Endothelial cell of coronary artery (primary cell): ENCODE data around the gene RNF26. TPM values are rescaled to one million over a fixed set of nuclear protein-coding genes. Genes with fewer than 3 reads are reported as not detected.

ENCODE experiments used
- total RNA-seq: library from RNA; depleted of rRNA; stranded (reverse); fragments of >200 nt; gene quantifications from 2 replicates; pipeline ENCODE4 v1.2.3, GENCODE V29; 2014

Gene RNF26
- total RNA-seq, result 2.9 and 4.4 TPM in 2 replicates

DNA sequence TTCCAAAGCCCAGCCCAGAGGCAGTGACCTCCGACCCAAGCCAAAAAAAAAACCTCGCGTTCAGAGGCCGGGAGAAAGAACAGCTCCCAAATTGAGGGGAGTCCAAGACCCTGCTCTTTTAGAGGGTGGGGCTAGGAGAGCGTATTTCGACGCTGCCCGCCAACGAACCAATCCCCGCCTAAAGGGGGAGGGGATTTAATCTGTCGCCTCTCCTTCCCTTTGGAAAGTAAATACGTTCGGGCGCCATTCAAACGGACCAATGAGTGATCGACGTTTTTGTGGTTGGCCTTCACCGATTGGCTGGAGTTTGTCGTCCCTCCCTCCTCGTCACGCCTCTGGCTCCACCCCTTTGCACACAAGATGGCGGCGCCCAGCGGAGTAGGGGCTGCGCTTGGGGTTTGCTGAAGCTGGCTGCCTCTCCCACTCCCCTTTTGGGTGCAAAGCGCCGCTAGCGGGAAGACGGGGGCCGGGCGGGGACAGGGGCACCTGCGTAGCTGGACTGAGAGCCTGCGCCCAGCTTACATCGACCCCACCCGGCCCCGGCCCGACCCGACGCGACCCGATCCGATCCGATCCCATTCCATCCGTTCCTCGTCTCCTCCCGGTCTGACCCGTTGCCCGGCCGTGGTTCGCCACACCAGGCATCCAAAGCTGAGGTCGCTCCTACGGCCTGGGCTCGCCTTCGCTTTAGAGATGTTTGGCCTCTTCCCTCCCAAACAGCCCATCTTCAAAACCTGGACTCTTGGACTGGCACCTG lies at the start of gene RNF26:
TSS of gene RNF26 (plus strand) at position 354 of the 757 bp plus-strand sequence. CDS start 596 bp downstream, outside the sequence.

DNA sequence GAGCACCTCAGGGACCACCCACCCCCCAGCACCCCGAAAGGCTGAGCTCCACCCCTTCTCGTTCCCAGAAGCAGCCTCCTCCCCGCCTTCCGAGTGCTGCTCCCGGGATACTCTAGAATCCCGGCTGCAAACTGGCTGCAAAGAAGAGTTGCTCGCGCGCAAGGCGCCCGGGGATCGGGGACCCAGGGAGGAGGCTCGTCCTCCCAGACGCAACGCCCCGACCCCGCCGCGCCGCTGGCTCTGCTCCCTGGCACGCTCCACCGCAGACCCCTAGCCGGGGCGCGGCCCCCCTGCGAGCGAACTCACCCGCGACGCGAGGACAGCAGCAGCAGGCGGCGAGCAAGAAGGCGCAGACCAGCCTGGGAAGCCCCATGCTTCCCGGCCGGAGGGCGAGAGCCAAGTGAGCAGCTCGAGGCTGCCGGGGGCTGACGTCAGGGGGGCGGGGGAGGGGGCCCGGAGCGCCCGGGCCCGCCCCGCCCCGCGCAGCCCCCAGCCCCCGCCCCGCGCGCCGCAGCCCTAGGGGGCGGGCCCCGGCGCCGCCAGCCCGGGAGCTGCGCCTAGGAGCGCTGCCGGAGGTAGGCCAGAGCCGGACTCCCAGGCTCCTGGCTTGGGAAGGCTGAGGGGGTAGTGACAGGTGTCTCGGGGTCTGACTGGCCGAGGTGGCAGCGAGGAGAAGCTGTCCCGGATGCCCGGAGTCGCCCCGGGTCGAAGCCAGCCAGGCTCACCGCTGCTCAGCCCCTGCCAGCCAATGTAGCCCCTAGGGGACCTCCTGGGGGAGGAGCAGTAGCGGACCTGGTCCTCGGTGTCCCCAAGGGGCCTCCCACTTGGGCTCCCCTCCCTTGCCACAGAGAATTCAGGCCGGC lies 17.4 kb upstream of the RNF26 start, which contains the start of gene MCAM:
TSS of gene MCAM (minus strand) at position 402 of the 863 bp plus-strand sequence. CDS start at position 373, 29 bp downstream.

DNA sequence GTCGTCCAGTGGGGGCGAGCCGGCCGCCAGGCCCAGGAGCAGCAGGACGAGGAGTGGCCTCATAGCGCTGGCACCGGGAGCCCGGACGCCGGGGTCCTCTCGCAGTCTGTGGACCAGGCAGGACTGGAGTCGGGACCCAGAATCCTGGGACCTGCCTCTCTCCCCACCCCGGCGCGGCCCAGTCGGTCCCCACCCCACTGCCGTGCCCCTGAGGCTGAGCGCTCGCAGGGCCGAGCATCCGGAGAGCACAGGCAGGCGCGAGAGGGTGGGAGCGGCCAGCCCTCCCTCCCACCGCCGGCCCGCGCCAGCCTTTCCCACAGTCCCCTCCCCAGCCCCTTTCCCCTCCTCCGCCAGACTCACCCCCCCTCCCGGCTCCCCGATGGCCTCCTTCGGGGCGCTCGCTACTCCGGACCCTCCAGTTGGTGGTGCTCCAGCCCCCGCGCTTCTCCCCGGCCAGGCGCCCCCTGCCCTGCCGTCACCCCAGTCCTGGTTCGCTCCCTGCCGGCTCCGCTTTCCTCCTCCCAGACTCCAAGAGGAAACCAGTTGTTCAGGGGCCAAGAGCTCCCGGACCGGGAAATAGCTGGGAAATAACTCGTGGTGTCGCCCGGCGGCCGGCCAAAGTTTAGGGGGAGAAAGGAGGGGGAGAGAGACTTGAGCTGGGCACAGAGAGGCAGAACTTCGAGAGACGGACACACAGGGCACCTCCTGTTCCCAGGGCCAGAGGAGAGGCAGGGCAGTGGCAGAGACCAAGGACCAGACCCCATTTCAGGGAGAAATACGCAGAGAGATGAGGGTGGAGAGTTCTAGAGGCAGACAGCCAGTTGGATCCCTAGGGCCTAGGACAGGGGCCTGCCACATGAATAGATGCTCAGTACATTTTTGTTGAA lies 6.3 kb downstream of the RNF26 start, which contains the start of gene C1QTNF5:
TSS of gene C1QTNF5 (minus strand) at position 549 of the 887 bp plus-strand sequence. CDS start at position 63, 486 bp downstream.

DNA sequence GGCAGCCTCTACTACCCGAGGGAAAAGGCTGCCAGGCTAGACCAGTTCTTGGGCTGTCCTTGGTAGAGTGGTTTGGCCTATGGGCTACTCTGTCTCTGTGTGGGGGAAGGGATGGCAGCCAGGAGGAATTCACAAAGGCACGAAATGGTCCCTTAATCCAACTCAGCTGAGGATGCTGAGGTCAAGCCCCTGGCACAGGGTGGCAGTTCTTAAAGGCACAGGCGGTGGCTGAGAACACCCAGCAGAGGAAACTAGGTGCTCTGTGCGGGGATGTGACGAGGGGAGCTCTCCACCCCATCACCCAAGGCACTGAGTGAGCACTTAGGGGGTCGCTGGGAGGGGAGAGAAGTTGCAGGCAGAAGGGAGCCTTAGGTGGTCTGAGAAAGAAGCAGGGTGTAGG lies 12.3 kb downstream of the RNF26 start, which contains the start of gene MFRP:
TSS of gene MFRP (minus strand) at position 101 of the 400 bp plus-strand sequence. CDS start 192 bp downstream, outside the sequence.

DNA sequence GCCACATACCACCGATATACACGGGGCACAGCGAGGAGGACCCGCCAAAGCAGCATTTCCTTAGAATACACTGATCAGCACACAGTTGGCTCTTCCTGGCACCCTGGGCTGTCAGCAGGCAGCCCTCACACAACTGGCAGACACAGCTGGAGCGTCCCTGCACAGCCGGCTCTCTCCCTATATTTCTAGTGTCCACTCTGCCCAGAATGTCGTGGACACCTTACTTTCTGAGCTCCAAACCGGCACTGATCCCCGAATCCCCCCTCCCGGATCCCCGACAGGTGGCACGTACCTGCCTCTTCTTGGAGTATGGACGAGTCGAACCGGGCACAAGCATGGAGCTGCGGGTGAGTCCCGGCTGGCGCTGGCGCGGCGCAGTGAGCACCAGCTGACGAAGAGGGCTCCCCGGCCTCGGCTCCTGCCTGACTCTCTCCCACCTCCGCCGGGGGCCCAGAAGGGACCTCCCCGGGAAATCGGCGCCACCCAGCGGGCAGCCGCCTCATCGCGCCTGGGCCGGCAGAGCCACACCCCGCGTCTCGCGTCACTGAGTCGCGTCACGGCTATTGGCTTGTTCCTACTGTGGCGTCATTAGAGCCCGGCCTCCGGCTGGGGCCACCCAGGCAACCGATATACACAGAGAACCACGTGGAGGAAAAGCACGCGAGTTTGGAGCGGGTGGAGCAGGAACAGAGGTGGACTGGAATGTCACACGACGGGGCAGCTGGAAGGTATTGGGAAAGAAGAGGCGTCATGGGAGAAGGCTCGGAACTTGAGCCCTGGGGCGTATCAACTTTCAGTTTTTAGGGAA lies 47.1 kb downstream of the RNF26 start, which contains the start of gene USP2:
TSS of gene USP2 (minus strand) at position 510 of the 808 bp plus-strand sequence. CDS start 8,210 bp downstream, outside the sequence.

Other genes starting within 250 kb of the RNF26 start
- gene HMBS, start 249.6 kb upstream of the RNF26 start, total RNA-seq, result 2.9 and 5.6 TPM in 2 replicates
- gene DPAGT1, start 232.7 kb upstream of the RNF26 start, total RNA-seq, result 13.8 and 16.6 TPM in 2 replicates
- 1.8 and 4.0 TPM in 2 replicates for gene C2CD2L, start 227.2 kb upstream of the RNF26 start, total RNA-seq
- 12.2 and 14.8 TPM in 2 replicates for gene HINFP, start 212.9 kb upstream of the RNF26 start, total RNA-seq
- gene ABCG4, start 185.5 kb upstream of the RNF26 start, total RNA-seq, result 0.27 and 0.38 TPM in 2 replicates
- gene NLRX1, start 165.8 kb upstream of the RNF26 start, total RNA-seq, result 9.4 and 15.1 TPM in 2 replicates
- 0.19 TPM in 1 of 2 replicates, not detected in the other for gene NHERF4, start 149.1 kb upstream of the RNF26 start, total RNA-seq
- 10.8 and 13.6 TPM in 2 replicates for gene CBL, start 128.2 kb upstream of the RNF26 start, total RNA-seq
- 1,233 and 1,581 TPM in 2 replicates for gene MCAM, start 17.4 kb upstream of the RNF26 start, total RNA-seq
- 58.2 and 65.6 TPM in 2 replicates for gene C1QTNF5, start 6.4 kb downstream of the RNF26 start, total RNA-seq
- under 0.01 TPM in 1 of 2 replicates, not detected in the other for gene MFRP, start 12.2 kb downstream of the RNF26 start, total RNA-seq
- 0.18 TPM in 1 of 2 replicates, not detected in the other for gene USP2, start 47.2 kb downstream of the RNF26 start, total RNA-seq
- gene THY1, start 88.6 kb downstream of the RNF26 start, total RNA-seq, result 0.18 and 0.38 TPM in 2 replicates